Thymus (tissue), 11 donors: Measurements from ENCODE around the gene EVI5. TPM values are rescaled to one million over a fixed set of nuclear protein-coding genes. Genes with fewer than 3 reads are reported as not detected.
"Not testable (repeated sequence)": the region's sequence is repeated elsewhere in the genome, so short reads cannot be mapped to it uniquely, and the experiment has no call there.

Experiments
- DNase-seq, 9 donors: peaks; one replicate each; pipeline ENCODE4 v3.0.0-alpha.2; 2013; ENCODE audit warnings: low spot score in 9 of 9, low read depth in 6 of 9, missing footprints in 1 of 9
- H3K27ac ChIP-seq, 2 donors: one replicate each; pipeline ENCODE4 v1.5.1; 2013; ENCODE audit warnings: control low read depth in 1 of 2, low read depth in 1 of 2, low read length in 1 of 2, mild to moderate bottlenecking in 1 of 2, moderate library complexity in 1 of 2
- H3K27me3 ChIP-seq, 2 donors: one replicate each; pipeline ENCODE4 v1.5.1; 2013; ENCODE audit warnings: low read length in 1 of 2; ENCODE audit not compliant: control insufficient read depth in 2 of 2, insufficient read depth in 1 of 2
- H3K36me3 ChIP-seq, 2 donors: one replicate each; pipeline ENCODE4 v1.5.1; 2013; ENCODE audit warnings: low read length in 1 of 2, mild to moderate bottlenecking in 1 of 2, moderate library complexity in 1 of 2; ENCODE audit not compliant: control insufficient read depth in 2 of 2, insufficient read depth in 2 of 2
- H3K4me1 ChIP-seq, 2 donors: one replicate each; pipeline ENCODE4 v1.5.1; 2013; ENCODE audit warnings: low read length in 2 of 2; ENCODE audit not compliant: control insufficient read depth in 2 of 2, insufficient read depth in 2 of 2
- H3K4me3 ChIP-seq, 2 donors: one replicate each; pipeline ENCODE4 v1.5.1; 2013; ENCODE audit warnings: low read length in 2 of 2, control low read depth in 1 of 2, mild to moderate bottlenecking in 1 of 2
- H3K9me3 ChIP-seq, 2 donors: one replicate each; pipeline ENCODE4 v1.5.1; 2013; ENCODE audit warnings: low read length in 1 of 2, mild to moderate bottlenecking in 1 of 2; ENCODE audit not compliant: control insufficient read depth in 2 of 2, insufficient read depth in 1 of 2
- WGBS: extraction: QIAGEN DNeasy Blood & Tissue Kit; methylation state at CpG from one replicate; pipeline ENCODE4 v1.1.7; 2013; 5-methylcytosine and 5-hydroxymethylcytosine counted together
- polyA plus RNA-seq: library from polyadenylated mRNA; stranded (reverse); fragments of 200-250 nt; gene quantifications from one replicate; pipeline ENCODE4 v1.2.3, GENCODE V29; 2013
- total RNA-seq: library from RNA; stranded (reverse); fragments of 120-200 nt; gene quantifications from one replicate; pipeline ENCODE4 v1.2.4, GENCODE V29; 2013
- donor health status: healthy.

Gene EVI5
- total and polyA plus RNA-seq, 2 donors: 2.8 to 7.1 TPM

GRCh38 chr1:92640686-92641085, 144.2 kb downstream of the EVI5 start:
- 98% methylated on average over 3 of the region's 3 CpGs for WGBS
- not testable (repeated sequence) for H3K36me3 ChIP-seq, H3K9me3 ChIP-seq, H3K4me1 ChIP-seq, DNase-seq, H3K27ac ChIP-seq, H3K27me3 ChIP-seq, H3K4me3 ChIP-seq

- no peak overlapping the region for H3K4me3 ChIP-seq
- no peaks in the 10 kb centered on the region for H3K9me3 ChIP-seq
- no peaks in the 10 kb centered on the region for H3K27me3 ChIP-seq
- DNase-seq: no peak
- H3K27ac ChIP-seq: no peak overlapping the region
- no peaks in the 10 kb centered on the region for H3K4me1 ChIP-seq
- H3K36me3 ChIP-seq: peaks cover 0 to 3% of the 10 kb centered on the region in 2 donors
These were observed 146.4 kb downstream of the EVI5 start for GRCh38 chr1:92638498-92638897.

GRCh38 chr1:92635203-92635602, 149.7 kb downstream of the EVI5 start:
- H3K9me3 ChIP-seq, H3K36me3 ChIP-seq, H3K4me3 ChIP-seq, H3K27ac ChIP-seq, DNase-seq, H3K27me3 ChIP-seq, H3K4me1 ChIP-seq: not testable (repeated sequence)
- 99% methylated on average over 16 of the region's 16 CpGs for WGBS

GRCh38 chr1:92623187-92623778, 161.6 kb downstream of the EVI5 start:
- H3K4me3 ChIP-seq: no peak overlapping the region
- WGBS: 89% methylated on average over 3 of the region's 3 CpGs
- H3K9me3 ChIP-seq: no peaks in the 10 kb centered on the region
- H3K27ac ChIP-seq: no peak overlapping the region
- no peaks in the 10 kb centered on the region for H3K4me1 ChIP-seq
- no peaks in the 10 kb centered on the region for H3K27me3 ChIP-seq
- DNase-seq: peak in 8 of 9 donors; percentile 12 to 70 (median 29)
- no peaks in the 10 kb centered on the region for H3K36me3 ChIP-seq

GRCh38 chr1:92619466-92620189, 165.3 kb downstream of the EVI5 start:
- H3K27me3 ChIP-seq: no peaks in the 10 kb centered on the region
- no peaks in the 10 kb centered on the region for H3K9me3 ChIP-seq
- no peak overlapping the region for H3K27ac ChIP-seq
- H3K4me1 ChIP-seq: no peaks in the 10 kb centered on the region
- H3K4me3 ChIP-seq: no peak overlapping the region
- no peak for DNase-seq
- H3K36me3 ChIP-seq: no peaks in the 10 kb centered on the region
- 91% methylated on average over 13 of the region's 13 CpGs for WGBS

- Histone ChIP-seq H3K4me3 (no peak overlapping the region), H3K9me3 (peaks cover 0 to 3% of the 10 kb centered on the region in 2 donors), H3K27ac (no peak overlapping the region), H3K27me3 (no peaks in the 10 kb centered on the region), H3K4me1 (peaks cover 0 to 4% of the 10 kb centered on the region in 2 donors), H3K36me3 (no peaks in the 10 kb centered on the region)
- DNase-seq: peak in 2 of 9 donors; percentile 5 to 22
- WGBS: 97% methylated on average over 2 of the region's 2 CpGs
These were observed 183.9 kb downstream of the EVI5 start for GRCh38 chr1:92601044-92601443.

- peaks cover 0 to 3% of the 10 kb centered on the region in 2 donors for H3K9me3 ChIP-seq
- H3K36me3 ChIP-seq: no peaks in the 10 kb centered on the region
- H3K27ac ChIP-seq: no peak overlapping the region
- H3K27me3 ChIP-seq: no peaks in the 10 kb centered on the region
- no peak overlapping the region for H3K4me3 ChIP-seq
- WGBS: 16% methylated on average over 2 of the region's 2 CpGs
- H3K4me1 ChIP-seq: peaks cover 0 to 4% of the 10 kb centered on the region in 2 donors
- DNase-seq: peak in 6 of 9 donors; percentile 25 to 71 (median 38)
These were observed 185.7 kb downstream of the EVI5 start for GRCh38 chr1:92599184-92599583.

GRCh38 chr1:92589361-92589760, 195.5 kb downstream of the EVI5 start:
- 90% methylated on average over 9 of the region's 9 CpGs for WGBS
- peaks cover 0 to 12% of the 10 kb centered on the region in 2 donors for H3K9me3 ChIP-seq
- not testable (repeated sequence) for DNase-seq, H3K36me3 ChIP-seq, H3K4me3 ChIP-seq, H3K4me1 ChIP-seq, H3K27ac ChIP-seq, H3K27me3 ChIP-seq

- Histone ChIP-seq H3K36me3 (no peaks in the 10 kb centered on the region), H3K27me3 (no peaks in the 10 kb centered on the region), H3K27ac (no peak overlapping the region), H3K4me1 (no peaks in the 10 kb centered on the region), H3K4me3 (no peak overlapping the region), H3K9me3 (peaks cover 0 to 12% of the 10 kb centered on the region in 2 donors)
- DNase-seq: no peak
- 100% methylated on average over 2 of the region's 2 CpGs for WGBS
These were observed 197.5 kb downstream of the EVI5 start for GRCh38 chr1:92587445-92587844.
